Lower lobe of right lung (tissue), 2 donors: ENCODE data around the gene ISG15. TPM values are rescaled to one million over a fixed set of nuclear protein-coding genes. Genes with fewer than 3 reads are reported as not detected.

Experiments
- ATAC-seq, 2 donors: fragments of 200-7000 bp; cut with Tn5 transposase; one replicate each; pipeline ENCODE4 v1.9.1; 2020 to 2022; ENCODE audit warnings: mild to moderate bottlenecking in 2 of 2, moderate library complexity in 2 of 2
- DNase-seq: peaks from one replicate; pipeline ENCODE4 v3.0.0-alpha.2; 2020
- H3K27ac ChIP-seq: fragments of 200-600 bp; one replicate; pipeline ENCODE4 v1.8.0; 2022
- H3K27me3 ChIP-seq: fragments of 200-600 bp; one replicate; pipeline ENCODE4 v1.8.0; 2022; ENCODE audit warnings: low read depth
- H3K36me3 ChIP-seq: fragments of 200-600 bp; one replicate; pipeline ENCODE4 v1.8.0; 2022; ENCODE audit warnings: mild to moderate bottlenecking
- H3K4me1 ChIP-seq: fragments of 200-600 bp; one replicate; pipeline ENCODE4 v1.8.0; 2022
- H3K4me3 ChIP-seq: fragments of 200-600 bp; one replicate; pipeline ENCODE4 v1.8.0; 2022; ENCODE audit warnings: mild to moderate bottlenecking
- H3K9me3 ChIP-seq: fragments of 200-600 bp; one replicate; pipeline ENCODE4 v1.8.0; 2022
- CTCF ChIP-seq: fragments of 200-600 bp; IDR thresholded peaks from one replicate; pipeline ENCODE4 v1.8.0; 2022; ENCODE audit warnings: antibody characterized with exemption, mild to moderate bottlenecking
- intact Hi-C: fragments of 100-400 bp; cut with DNase I; formaldehyde crosslinking; loops from one replicate; pipeline ENCODE4 v1.11.0; 2022
- total RNA-seq: library from RNA; stranded (reverse); fragmentation: NEBNext Ultra II Directional; extraction: Animal tissue kit (Norgen Biotek cat#: 25700); gene quantifications from one replicate; pipeline ENCODE4 v1.2.1, GENCODE V29; 2021
- donor health status: DM: no; HTN: yes; CAD: no; lungs with severe emphysema.

The ISG15 gene
- total RNA-seq, 1 donor from 2014 or later = 76.9 TPM

GRCh38 chr1:995665-996633 lies 17.3 kb upstream of the ISG15 start:
- DNase-seq (no peak), ATAC-seq (no peak)
- peaks cover 4% of the 10 kb centered on the region for H3K9me3 ChIP-seq
- H3K4me3 ChIP-seq = no peak overlapping the region
- no peaks in the 10 kb centered on the region for H3K36me3 ChIP-seq
- intact Hi-C loops = no loop called here
- H3K27me3 ChIP-seq = peaks cover 44% of the 10 kb centered on the region
- H3K27ac ChIP-seq = no peak overlapping the region
- peaks cover 20% of the 10 kb centered on the region for H3K4me1 ChIP-seq
- TF ChIP-seq CTCF = no peak

- peaks cover 50% of the 10 kb centered on the region for H3K27me3 ChIP-seq
- no peak for TF ChIP-seq CTCF
- intact Hi-C loops = no loop called here
Observed at GRCh38 chr1:996851-997712, 16.2 kb upstream of the ISG15 start.

GRCh38 chr1:997713-997992 lies 15.6 kb upstream of the ISG15 start:
- ATAC-seq (no peak), DNase-seq (no peak)
- Histone ChIP-seq H3K4me3 (no peak overlapping the region), H3K27ac (no peak overlapping the region), H3K9me3 (no peaks in the 10 kb centered on the region), H3K27me3 (peaks cover 51% of the 10 kb centered on the region), H3K4me1 (peaks cover 32% of the 10 kb centered on the region), H3K36me3 (no peaks in the 10 kb centered on the region)
- no peak for TF ChIP-seq CTCF
- intact Hi-C loops = no loop called here

More at GRCh38 chr1:996851-997712, 16.2 kb upstream of the ISG15 start:
- no peak overlapping the region for H3K27ac ChIP-seq
- no peaks in the 10 kb centered on the region for H3K36me3 ChIP-seq
- peaks cover 2% of the 10 kb centered on the region for H3K9me3 ChIP-seq
- ATAC-seq = no peak
- DNase-seq = no peak
- H3K4me1 ChIP-seq = peaks cover 31% of the 10 kb centered on the region
- H3K4me3 ChIP-seq = no peak overlapping the region

GRCh38 chr1:997993-998744 lies 15.1 kb upstream of the ISG15 start:
- H3K4me3 ChIP-seq = peak overlapping the region; percentile 68
- no peaks in the 10 kb centered on the region for H3K9me3 ChIP-seq
- H3K27ac ChIP-seq = no peak overlapping the region
- ATAC-seq (no peak), DNase-seq (no peak)
- peaks cover 32% of the 10 kb centered on the region for H3K4me1 ChIP-seq
- no peaks in the 10 kb centered on the region for H3K36me3 ChIP-seq
- peaks cover 54% of the 10 kb centered on the region for H3K27me3 ChIP-seq
- intact Hi-C loops = no loop called here
- no peak for TF ChIP-seq CTCF

- Histone ChIP-seq H3K27ac (no peak overlapping the region), H3K36me3 (no peaks in the 10 kb centered on the region), H3K4me3 (peak overlapping the region; percentile 68), H3K4me1 (peaks cover 32% of the 10 kb centered on the region), H3K27me3 (peaks cover 54% of the 10 kb centered on the region), H3K9me3 (no peaks in the 10 kb centered on the region)
- DNase-seq (no peak), ATAC-seq (no peak)
- TF ChIP-seq CTCF = no peak
- intact Hi-C loops = no loop called here
Observed at GRCh38 chr1:998745-998994, 14.6 kb upstream of the ISG15 start.
